ENCODE measurements around the gene SCML2.

DNA sequence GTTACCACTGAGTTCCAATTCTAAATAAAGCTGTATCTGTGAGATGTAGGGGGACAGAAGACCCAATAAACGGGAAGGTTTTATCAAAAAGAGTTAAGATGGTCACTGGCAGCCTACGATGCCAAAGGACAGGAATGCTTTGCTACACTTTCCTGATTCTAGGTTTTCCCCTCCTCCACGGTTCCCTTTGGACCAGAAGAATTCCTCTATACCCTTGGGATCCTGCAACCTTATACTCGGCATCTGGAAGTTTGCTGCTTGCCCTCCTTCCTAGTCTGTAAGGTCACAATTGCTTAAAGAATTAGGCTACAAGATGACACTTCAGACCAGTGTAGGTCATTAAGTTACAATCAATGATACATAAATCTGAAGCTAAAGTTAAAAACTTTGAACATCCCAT is 64.3 kb downstream of the SCML2 start:
- TF ChIP-seq POLR2AphosphoS5 (IDR thresholded peaks at IDR 0.05) (no peak), RAD21 (conservative IDR thresholded peaks at IDR 0.05) (no peak), EZH2 (IDR thresholded peaks at IDR 0.05; ENCODE audit: borderline replicate concordance, insufficient read depth, low read length, poor library complexity, severe bottlenecking) (no peak), TAF1 (IDR thresholded peaks at IDR 0.05; ENCODE audit: low read depth) (no peak)
- TF ChIP-seq, protein P1, sequence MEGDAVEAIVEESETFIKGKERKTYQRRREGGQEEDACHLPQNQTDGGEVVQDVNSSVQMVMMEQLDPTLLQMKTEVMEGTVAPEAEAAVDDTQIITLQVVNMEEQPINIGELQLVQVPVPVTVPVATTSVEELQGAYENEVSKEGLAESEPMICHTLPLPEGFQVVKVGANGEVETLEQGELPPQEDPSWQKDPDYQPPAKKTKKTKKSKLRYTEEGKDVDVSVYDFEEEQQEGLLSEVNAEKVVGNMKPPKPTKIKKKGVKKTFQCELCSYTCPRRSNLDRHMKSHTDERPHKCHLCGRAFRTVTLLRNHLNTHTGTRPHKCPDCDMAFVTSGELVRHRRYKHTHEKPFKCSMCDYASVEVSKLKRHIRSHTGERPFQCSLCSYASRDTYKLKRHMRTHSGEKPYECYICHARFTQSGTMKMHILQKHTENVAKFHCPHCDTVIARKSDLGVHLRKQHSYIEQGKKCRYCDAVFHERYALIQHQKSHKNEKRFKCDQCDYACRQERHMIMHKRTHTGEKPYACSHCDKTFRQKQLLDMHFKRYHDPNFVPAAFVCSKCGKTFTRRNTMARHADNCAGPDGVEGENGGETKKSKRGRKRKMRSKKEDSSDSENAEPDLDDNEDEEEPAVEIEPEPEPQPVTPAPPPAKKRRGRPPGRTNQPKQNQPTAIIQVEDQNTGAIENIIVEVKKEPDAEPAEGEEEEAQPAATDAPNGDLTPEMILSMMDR (IDR thresholded peaks at IDR 0.05; ENCODE audit: poor library complexity, severe bottlenecking): no peak
- TF ChIP-seq, protein P2, sequence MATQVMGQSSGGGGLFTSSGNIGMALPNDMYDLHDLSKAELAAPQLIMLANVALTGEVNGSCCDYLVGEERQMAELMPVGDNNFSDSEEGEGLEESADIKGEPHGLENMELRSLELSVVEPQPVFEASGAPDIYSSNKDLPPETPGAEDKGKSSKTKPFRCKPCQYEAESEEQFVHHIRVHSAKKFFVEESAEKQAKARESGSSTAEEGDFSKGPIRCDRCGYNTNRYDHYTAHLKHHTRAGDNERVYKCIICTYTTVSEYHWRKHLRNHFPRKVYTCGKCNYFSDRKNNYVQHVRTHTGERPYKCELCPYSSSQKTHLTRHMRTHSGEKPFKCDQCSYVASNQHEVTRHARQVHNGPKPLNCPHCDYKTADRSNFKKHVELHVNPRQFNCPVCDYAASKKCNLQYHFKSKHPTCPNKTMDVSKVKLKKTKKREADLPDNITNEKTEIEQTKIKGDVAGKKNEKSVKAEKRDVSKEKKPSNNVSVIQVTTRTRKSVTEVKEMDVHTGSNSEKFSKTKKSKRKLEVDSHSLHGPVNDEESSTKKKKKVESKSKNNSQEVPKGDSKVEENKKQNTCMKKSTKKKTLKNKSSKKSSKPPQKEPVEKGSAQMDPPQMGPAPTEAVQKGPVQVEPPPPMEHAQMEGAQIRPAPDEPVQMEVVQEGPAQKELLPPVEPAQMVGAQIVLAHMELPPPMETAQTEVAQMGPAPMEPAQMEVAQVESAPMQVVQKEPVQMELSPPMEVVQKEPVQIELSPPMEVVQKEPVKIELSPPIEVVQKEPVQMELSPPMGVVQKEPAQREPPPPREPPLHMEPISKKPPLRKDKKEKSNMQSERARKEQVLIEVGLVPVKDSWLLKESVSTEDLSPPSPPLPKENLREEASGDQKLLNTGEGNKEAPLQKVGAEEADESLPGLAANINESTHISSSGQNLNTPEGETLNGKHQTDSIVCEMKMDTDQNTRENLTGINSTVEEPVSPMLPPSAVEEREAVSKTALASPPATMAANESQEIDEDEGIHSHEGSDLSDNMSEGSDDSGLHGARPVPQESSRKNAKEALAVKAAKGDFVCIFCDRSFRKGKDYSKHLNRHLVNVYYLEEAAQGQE (IDR thresholded peaks at IDR 0.05; ENCODE audit: borderline replicate concordance): no peak

All from neural cell (in vitro differentiated cells).